Left lobe of liver (tissue), 2 donors: Measurements from ENCODE around the gene TTLL5. TPM values are rescaled to one million over a fixed set of nuclear protein-coding genes. Genes with fewer than 3 reads are reported as not detected.

Experiments used
- ATAC-seq: fragments of 200-7000 bp; cut with Tn5 transposase; one replicate; pipeline ENCODE4 v1.9.1; 2020; ENCODE audit warnings: mild to moderate bottlenecking, moderate library complexity
- DNase-seq: peaks from one replicate; pipeline ENCODE4 v3.0.0-alpha.2; 2020; ENCODE audit warnings: low spot score
- total RNA-seq: library from RNA; stranded (reverse); gene quantifications from one replicate; pipeline ENCODE4 v1.2.1, GENCODE V29; 2021
- donor health status: DM: no; HTN: no; CAD: no; lungs with moderate emphysema.
- donor health status: DM: no; HTN: yes; CAD: no.

TTLL5 gene
- total RNA-seq, 1 donor from 2014 or later, result 9.5 TPM

DNA sequence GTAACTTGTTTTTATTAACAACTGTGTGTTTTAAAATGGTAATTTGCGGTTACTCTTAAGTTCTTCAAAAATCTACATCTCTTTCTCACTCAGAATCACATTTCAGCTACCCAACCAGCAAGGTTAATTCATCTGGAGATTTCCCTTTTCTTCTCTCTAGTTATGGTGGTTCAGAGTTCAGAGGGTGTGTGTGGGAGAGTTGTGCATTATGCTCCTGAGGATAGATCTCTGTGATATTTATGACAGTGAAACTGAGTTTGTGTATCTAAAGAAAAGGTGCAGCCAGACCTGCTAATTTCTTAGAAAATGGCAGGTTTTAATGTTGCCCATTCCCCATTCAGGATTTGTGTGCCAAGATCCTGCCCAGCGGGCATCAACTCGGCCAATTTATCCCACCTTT, 73.8 kb downstream of the TTLL5 start:
- DNase-seq (no peak), ATAC-seq (no peak)

DNA sequence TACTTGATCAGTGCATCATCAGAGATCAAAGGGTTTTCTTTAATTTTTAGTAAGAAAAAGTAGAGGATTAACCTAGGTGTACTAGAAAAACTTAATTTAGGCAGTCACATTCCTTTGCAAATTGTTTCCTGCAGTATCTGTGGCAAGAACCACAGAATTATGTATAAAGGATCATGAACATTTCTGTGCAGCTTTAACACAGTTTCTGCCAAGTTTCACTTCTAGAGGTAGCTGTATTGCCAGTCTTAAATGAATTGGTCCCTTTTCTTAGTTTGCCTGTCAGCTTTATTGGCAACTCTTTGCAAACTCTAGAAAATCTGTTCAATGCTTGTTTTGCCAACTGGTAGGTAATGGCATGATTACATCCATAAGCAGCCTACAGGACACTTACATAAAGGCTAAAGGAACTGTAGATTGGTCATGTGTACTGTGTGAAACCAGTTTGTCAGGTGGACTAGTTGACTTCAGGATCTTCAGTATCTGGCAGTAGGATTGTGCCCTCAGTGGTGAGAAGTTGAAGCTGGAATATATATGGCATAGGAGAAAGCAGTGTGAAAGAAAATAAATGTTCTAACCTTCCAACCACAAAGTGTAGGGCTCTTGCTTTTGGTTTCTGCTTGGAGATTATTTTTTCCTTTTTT, 75.9 kb downstream of the TTLL5 start:
- DNase-seq (no peak), ATAC-seq (peak; percentile 34)

DNA sequence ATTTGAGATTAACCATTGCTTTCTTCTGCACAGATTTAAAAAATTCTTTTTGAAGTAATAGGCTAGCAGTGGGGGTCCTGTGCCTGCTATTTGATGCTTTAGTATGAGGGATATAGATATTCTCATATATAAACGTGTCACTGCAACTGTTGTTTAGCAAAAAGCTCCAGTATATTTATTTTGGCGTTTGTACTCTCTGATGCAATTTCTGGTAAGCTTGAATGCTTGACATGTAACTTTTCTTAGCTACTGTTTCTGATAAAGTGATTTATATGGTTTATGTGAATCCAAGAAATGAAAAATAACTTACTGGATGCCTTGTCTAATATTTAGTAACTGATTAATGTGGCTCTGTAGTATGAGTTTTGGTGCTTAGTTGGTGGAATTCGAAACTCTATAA, 77.1 kb downstream of the TTLL5 start:
- DNase-seq (no peak), ATAC-seq (peak; percentile 71)

DNA sequence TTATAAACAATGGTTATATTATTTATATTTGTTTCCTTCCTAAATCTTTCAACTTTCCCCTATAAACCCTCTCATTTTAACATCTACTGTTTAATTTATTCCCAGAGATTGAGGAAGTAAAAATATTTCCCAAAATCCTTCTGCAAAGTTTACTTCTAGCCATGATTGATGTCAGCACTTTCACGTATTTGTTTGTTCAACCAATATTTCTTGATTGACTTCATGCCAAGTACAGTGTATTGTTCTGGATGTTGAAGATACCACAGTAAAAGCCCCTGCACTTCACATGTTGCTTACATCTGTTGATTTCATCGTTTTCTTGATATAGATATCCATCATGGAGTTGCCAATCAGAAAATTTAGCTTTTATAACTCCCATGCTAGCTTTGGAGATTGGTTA, 81.8 kb downstream of the TTLL5 start:
- no peak for ATAC-seq
- DNase-seq, result no peak

DNA sequence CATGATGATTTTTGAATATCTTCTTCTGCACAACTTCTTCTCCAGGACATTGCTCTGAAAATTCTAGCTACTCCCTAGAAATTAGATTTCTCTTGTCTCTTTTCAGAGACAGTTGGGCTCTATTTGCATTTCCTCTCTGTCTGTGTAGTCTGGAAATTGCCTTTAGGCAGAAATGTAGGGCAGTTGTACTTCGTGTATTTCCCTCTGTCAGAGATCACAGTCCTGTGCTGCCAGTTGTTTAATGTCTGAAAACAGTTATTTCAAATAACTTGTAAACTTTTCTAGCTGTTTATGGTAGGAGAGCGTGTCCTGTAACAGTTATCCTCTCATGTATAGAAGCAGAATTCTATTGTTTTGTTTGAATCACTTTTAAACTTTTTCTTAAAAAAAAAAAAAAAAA, 86.9 kb downstream of the TTLL5 start:
- ATAC-seq, result peak; percentile 46

DNA sequence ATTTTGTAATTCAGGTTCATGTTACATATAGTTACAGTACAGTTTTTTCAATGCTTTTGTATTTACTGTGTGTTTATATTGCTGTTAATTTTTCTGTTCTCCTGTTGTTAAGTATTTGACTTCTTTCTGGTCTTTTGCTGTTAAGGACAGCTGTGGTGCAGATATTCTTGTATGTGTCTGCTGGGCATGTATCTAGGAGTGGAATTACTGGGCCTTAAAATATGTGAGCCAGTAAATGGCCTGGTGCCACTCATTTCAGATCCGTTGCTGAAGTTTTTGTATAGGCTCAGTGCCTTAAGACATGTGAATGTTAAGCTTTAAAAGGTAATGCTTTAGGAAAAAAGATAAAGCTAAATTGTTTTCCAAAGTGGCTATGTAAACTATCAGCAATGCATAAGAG, 87.3 kb downstream of the TTLL5 start:
- DNase-seq, result no peak
- ATAC-seq, result no peak

More for the DNA sequence above, 86.9 kb downstream of the TTLL5 start:
- no peak for DNase-seq

DNA sequence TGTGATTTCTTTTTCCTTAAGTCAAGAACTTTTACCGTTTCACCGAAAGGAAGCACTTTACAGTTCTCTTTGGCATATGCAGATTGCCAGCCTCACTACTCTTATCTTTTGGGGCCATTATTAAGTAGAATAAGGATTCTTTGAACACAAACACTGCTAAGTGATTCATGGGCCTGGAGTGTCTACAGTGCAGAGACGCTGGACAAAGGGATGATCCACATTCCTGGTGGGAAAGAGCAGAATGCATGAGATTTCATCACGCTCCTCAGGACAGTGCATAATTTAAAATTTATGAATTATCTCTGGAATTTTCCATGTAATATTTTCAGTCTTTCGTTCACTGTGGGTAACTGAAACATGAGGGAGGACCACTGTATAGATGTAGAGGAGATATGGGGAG, 90.2 kb downstream of the TTLL5 start:
- no peak for ATAC-seq
- no peak for DNase-seq

DNA sequence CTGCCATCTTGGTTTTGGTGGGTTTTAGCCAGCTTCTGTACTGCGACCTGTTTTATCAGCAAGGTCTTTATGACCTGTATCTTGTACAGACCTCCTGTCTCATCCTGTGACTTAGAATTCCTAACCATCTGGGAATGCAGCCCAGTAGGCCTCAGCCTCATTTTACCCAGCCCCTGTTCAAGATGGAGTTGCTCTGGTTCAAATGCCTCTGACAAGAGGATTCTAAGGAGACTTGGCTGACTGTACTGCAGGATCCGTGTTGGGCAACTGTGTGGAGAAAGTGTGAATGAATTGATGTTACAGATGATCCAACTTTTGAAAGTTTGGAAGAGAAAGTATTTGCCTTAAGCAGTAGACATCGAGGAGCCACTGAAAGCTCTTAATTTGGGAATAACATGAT, 91.0 kb downstream of the TTLL5 start:
- ATAC-seq (no peak), DNase-seq (no peak)

DNA sequence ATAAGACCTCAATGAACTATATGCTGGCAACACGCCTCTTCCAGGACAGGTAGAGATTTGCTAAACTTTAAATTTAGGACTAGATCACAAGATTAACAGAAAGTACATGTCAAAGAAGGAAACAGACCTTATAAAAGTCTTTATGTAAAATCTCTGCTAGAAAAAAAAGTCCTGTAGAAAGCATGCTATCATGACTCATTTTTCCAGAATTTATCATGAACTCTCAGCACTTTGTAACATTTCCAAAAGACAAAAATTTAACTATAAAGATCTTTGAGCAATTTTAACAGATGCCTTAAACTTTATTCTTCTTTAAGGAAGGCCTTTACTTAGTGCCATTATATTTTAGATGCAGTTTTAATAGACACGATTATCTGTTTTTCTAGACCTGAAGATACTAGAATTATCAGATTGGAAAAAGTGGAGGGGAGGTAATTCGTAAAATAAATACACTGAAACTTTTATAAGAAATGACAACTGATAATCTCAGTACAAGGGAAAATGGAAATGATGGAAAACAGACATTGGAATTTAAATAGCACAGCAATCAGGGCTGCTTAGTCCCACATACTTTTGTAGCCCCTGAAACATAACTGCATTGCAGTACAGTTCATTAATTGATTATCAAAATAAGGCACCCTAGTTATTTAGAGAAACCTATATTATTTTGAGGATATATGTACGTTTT, 92.0 kb downstream of the TTLL5 start:
- DNase-seq (no peak), ATAC-seq (no peak)

DNA sequence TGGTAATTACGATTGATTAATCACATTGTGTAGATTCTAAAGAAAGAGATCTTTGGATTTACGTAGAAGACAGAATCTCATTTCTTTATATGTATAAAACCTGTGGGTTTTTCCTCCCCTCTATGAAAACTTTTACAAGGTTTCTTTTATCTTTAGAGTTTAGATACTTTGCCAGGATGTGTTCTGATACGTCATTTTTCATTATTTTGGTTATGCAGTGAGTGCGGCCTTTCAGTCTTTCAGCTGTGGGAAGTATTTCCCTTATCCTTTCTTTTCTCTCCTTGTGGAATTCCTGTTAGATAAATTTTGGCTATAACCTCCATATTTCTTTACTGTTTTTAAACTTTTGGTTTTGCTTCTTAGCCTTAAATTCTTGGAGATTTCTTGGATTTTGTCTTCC, 92.7 kb downstream of the TTLL5 start:
- no peak for DNase-seq

DNA sequence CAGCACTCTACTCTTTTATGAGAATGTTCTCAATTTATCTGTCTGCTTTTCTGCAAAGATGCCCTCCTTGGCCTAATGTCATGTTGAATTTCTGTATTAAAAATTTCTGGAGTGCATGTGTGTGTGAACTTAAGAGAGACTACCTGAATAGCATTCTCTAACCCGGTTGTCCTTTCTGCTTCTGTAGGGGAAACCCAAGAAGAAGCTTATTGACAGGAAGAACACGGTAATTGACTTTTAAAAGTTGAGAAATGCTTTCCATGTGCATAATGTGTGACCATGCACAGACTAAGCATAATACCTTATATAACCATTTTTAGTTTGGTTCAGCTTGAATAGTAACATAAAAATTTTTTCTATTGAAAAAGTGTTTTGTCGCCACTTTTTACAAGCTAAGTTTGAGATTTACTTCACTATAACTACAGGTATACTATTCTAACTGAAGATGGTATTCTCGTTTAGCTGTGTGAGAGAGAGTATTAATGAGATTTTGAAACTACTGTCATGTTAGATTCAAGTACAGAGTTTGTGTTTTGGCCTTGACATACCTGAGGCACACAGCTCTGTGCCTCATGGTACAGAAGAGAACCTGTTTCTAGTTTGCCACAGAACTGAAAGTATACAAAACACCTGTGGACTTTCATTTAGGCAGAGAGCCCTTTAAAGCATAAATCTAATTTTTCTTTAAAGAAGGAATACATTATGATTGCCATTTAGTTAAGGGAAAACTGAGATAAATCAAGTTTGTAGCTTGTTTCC, 96.8 kb downstream of the TTLL5 start:
- ATAC-seq, result no peak
- DNase-seq, result no peak

More for the DNA sequence above, 92.7 kb downstream of the TTLL5 start:
- no peak for ATAC-seq

DNA sequence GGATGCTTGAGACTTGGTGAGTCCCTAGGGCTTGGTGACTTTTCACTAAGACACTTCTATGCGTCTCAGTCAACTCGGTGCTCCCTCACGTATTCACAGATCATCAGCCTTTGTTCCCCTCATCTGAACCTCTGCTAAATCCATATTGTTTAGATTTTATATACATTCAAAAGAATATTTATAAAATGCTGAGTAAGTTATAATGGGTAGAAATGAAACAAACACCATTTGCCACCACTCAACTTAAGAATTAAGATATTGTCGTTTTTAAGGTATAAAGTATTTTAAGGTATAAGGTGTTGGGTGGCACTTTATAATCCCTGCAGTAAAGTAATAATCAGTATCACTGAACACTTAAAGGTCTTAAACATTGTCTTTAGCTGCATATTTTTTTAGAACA, 103.0 kb downstream of the TTLL5 start:
- ATAC-seq, result no peak
- no peak for DNase-seq

DNA sequence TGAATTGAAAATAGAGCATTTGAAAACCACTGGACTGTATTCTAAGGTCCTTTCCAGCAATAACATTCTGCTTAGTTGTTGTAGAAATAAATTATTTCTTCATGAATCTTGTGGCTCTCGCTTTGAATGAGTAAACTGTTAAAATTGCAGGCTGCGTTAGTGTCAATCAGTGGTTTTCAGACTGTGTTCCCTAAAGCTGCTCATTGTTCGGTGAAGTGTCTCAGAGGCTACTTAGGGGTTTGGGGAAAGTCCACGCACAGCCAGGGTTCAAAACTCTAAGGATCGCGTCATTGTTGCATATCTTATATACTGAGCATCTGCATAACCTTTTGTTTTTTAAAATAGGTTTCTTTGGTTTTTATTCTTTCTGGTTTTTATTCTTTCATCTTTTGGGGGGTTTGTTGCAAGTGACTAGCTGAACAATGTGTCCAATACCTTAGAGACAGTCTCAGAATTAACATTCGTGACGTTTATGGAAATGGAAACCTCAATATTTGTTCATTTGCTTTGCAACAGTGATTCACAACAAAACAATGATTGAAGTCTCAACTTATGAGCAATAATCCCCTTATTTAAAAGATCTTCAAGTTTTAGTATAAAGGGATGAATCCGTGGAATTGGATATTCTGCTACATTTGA, 108.1 kb downstream of the TTLL5 start:
- ATAC-seq (no peak), DNase-seq (no peak)

DNA sequence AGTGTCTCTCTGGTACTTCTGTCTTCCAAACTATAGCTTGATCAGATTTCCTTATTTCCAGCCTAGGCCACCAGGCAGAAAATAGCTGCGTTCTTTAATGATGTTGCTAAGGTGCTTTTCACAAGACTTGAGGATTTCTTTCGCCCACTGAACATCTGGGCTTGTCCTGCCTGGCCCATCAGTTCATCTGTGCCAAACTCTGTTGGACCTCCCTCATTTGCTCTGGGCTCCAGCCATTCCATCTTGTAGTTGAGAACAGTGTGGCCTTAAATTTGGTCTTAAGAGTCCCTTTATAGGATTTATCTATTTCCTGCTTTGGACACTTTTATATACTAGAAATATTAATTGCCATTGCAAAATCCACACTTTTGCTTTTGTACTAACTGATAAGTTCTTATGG, 109.6 kb downstream of the TTLL5 start:
- DNase-seq (no peak), ATAC-seq (no peak)

DNA sequence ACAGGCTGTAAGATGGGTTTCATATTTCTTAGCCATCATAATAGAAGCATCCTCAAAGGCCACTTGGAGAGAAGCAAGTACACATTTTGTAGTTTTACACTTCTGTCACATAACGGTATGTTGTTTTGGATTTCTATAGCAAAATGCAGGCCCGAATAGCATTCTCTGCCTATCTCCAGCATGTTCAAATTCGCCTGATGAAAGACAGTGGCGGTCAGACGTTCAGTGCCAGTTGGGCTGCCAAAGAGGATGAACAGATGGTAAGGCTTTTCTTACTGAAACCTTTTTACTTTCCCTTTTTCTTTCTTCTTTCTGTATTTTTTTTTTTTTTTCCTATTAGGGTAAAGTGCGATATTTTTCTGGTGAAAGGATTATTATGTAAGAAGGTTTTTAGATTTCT, 110.5 kb downstream of the TTLL5 start:
- no peak for ATAC-seq
- DNase-seq, result no peak

DNA sequence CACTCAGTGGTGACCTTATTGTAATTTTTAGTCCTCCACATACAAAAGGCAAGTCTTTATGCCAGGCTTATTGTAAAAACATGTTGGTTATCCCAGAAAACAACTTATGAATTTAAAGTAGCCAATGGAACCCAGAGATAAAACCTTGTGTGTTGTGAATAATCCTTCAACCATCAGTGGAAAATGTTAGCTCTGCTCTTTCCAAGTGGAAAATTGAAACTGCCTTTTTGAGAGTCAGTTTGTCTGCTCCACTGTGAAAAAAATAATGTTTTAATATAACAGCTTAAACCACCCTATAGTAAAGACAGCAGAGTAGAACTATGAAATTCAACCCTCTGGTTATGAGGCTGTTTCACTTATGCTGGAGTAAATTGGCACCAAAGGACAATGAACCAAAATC, 112.0 kb downstream of the TTLL5 start:
- ATAC-seq (no peak), DNase-seq (no peak)

DNA sequence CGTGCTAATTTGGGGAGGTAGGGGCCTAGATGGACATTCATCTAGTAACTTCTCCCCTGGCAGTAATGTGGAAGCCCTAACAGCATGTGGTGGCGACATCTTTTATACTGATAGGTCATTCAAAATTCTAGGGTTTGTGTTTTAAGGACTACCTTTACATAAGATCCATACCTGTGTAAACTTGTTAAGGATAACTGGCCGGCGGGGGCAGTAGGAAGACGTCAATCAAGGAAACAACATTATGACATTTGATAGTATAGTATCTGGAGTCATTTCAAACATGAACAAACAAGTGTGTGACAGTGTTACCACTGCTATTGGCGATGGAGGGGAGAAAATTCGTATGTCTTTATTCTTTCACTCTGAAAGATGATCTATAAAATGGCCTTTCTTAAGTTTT, 120.0 kb downstream of the TTLL5 start:
- ATAC-seq, result no peak
- DNase-seq, result no peak

DNA sequence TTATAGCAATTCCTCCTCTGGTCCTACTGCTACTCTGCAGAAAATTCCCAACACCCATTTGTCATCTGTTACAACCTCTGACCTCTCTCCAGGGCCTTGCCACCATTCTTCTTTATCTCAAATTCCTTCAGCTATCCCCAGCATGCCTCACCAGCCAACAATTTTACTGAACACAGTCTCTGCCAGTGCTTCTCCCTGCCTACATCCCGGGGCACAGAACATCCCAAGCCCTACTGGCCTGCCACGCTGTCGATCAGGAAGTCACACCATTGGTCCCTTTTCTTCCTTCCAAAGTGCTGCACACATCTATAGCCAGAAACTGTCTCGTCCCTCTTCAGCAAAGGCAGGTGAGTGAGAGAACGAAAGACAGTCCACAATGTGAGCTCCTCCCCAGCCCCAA, 122.1 kb downstream of the TTLL5 start:
- no peak for DNase-seq

DNA sequence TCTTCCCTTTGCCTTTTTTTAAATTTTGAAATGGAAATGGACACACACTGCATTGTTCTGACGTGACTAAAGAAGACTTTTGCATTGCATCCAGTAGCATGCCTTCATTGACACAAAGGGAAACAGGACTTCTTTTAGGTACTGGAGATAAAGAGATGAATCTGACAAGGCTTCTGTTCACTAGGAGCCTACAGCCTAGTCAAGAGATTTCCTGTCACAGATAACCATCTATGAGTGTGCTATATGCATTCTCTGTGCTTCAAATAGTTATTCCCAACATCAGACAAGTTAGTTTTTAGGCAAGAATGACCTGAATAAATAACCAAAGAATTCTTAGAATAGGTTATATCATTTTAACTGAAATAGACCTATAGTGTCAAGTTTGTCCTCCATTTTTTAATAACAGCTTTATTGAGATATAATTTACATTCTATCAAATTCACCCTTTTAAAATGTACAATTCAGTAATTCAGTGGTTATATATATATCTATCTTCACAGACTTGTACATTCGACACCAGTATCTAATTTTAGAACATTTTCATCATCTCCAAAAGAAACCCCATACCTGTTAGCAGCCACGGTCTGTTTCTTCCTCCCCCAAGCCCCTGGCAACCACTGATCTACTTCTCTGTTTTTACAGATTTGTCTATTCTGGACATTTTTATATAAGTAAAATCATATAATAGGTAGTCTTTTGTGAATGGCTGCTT, 122.7 kb downstream of the TTLL5 start:
- DNase-seq (no peak), ATAC-seq (no peak)

More for the DNA sequence above, 122.1 kb downstream of the TTLL5 start:
- ATAC-seq, result no peak

DNA sequence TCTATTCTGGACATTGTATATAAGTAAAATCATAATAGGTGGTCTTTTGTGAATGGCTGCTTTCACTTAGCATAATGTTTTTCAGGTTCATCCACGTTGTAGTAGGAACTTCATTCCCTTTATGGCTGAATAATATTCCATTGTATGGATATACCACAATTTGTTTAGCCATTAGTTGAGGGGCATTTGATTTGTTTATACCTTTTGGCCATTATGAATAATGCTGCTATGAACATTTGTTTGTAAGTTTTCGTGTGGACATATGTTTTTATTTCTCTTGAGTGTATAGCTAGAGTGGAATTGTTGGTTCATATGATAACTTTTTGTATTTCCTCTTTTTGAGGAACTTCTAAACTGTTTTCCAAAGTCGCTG, 123.3 kb downstream of the TTLL5 start:
- no peak for DNase-seq
- no peak for ATAC-seq

DNA sequence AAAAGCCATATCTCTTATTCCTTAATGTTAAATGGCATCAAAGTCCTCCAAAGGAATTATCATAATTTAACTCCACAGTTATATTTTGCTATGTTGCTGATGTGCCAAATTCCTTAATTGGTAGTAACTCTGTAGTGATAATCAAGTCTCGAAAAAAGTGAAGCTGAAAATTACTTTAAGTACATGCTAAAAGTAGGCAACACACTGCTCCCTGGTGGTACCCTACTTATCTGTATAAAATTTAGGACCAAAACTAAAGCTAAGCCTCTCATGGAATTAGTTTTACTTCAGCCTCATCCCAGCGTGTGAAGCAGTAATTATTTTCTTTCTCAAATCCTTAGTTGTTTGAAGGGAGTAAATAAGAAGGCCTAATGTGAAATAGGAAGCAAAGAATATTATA, 132.8 kb downstream of the TTLL5 start:
- ATAC-seq, result peak; percentile 25
- no peak for DNase-seq
